HEK293 (cell line): ENCODE measurements around the gene ABCB9.

ENCODE experiments used
- EGR2 ChIP-seq: fragments of 450-650 bp; formaldehyde crosslinking; IDR thresholded peaks from 2 replicates; pipeline ENCODE4 v1.5.1; 2016; ENCODE audit warnings: low read depth, missing biosample characterization, missing genetic modification characterization
- IKZF3 ChIP-seq: fragments of 450-650 bp; IDR thresholded peaks from 2 replicates; pipeline ENCODE4 v1.5.0; 2018; ENCODE audit warnings: missing biosample characterization, mild to moderate bottlenecking, missing genetic modification characterization, moderate library complexity
- KLF1 ChIP-seq: fragments of 450-650 bp; formaldehyde crosslinking; IDR thresholded peaks from 2 replicates; pipeline ENCODE4 v1.5.1; 2016; ENCODE audit warnings: missing biosample characterization, missing genetic modification characterization
- MEIS1 ChIP-seq: sonication (generic); formaldehyde crosslinking; IDR thresholded peaks from 2 replicates; pipeline ENCODE4 v1.8.1; 2022; ENCODE audit warnings: missing genetic modification reagents, mild to moderate bottlenecking, borderline replicate concordance
- WT1 ChIP-seq: fragments of 450-650 bp; formaldehyde crosslinking; IDR thresholded peaks from 2 replicates; pipeline ENCODE4 v1.5.1; 2016; ENCODE audit warnings: missing biosample characterization, missing genetic modification characterization
- ZBTB20 ChIP-seq: fragments of 450-650 bp; formaldehyde crosslinking; IDR thresholded peaks from 2 replicates; pipeline ENCODE4 v1.5.1; 2016; ENCODE audit warnings: missing biosample characterization, missing genetic modification characterization
- ZBTB48 ChIP-seq: fragments of 450-650 bp; formaldehyde crosslinking; IDR thresholded peaks from 2 replicates; pipeline ENCODE4 v1.5.1; 2016; ENCODE audit warnings: missing biosample characterization, missing genetic modification characterization
- ZBTB7A ChIP-seq: fragments of 450-650 bp; formaldehyde crosslinking; IDR thresholded peaks from 2 replicates; pipeline ENCODE4 v1.5.1; 2016; ENCODE audit warnings: low read depth, missing biosample characterization, missing genetic modification characterization
- ZFHX2 ChIP-seq: fragments of 450-650 bp; formaldehyde crosslinking; conservative IDR thresholded peaks from 2 replicates; pipeline ENCODE4 v1.5.1; 2016; ENCODE audit warnings: missing biosample characterization, missing genetic modification characterization
- ZFP3 ChIP-seq: fragments of 450-650 bp; formaldehyde crosslinking; IDR thresholded peaks from 2 replicates; pipeline ENCODE4 v1.5.1; 2016; ENCODE audit warnings: low read depth, missing biosample characterization, missing genetic modification characterization
- ZNF112 ChIP-seq: fragments of 450-650 bp; formaldehyde crosslinking; IDR thresholded peaks from 2 replicates; pipeline ENCODE4 v1.5.0; 2017; ENCODE audit warnings: missing biosample characterization, missing genetic modification characterization
- ZNF140 ChIP-seq: fragments of 450-650 bp; formaldehyde crosslinking; IDR thresholded peaks from 2 replicates; pipeline ENCODE4 v1.5.1; 2016; ENCODE audit warnings: missing biosample characterization, missing genetic modification characterization
- ZNF302 ChIP-seq: fragments of 450-650 bp; formaldehyde crosslinking; IDR thresholded peaks from 2 replicates; pipeline ENCODE4 v1.5.1; 2016; ENCODE audit warnings: missing biosample characterization, missing genetic modification characterization, low read depth
- ZNF391 ChIP-seq: fragments of 450-650 bp; formaldehyde crosslinking; IDR thresholded peaks from 2 replicates; pipeline ENCODE4 v1.5.1; 2016; ENCODE audit warnings: low read depth, missing biosample characterization, missing genetic modification characterization, borderline replicate concordance
- ZNF394 ChIP-seq: fragments of 450-650 bp; formaldehyde crosslinking; IDR thresholded peaks from 2 replicates; pipeline ENCODE4 v1.5.1; 2016; ENCODE audit warnings: missing biosample characterization, missing genetic modification characterization, mild to moderate bottlenecking, moderate library complexity, borderline replicate concordance
- ZNF404 ChIP-seq: fragments of 450-650 bp; formaldehyde crosslinking; IDR thresholded peaks from 2 replicates; pipeline ENCODE4 v1.5.1; 2017; ENCODE audit warnings: missing biosample characterization, missing genetic modification characterization
- ZNF473 ChIP-seq: fragments of 450-650 bp; formaldehyde crosslinking; IDR thresholded peaks from 2 replicates; pipeline ENCODE4 v1.5.1; 2017; ENCODE audit warnings: missing biosample characterization, missing genetic modification characterization
- ZNF561 ChIP-seq: fragments of 450-650 bp; IDR thresholded peaks from 2 replicates; pipeline ENCODE4 v1.5.1; 2018; ENCODE audit warnings: missing biosample characterization, missing genetic modification characterization, borderline replicate concordance
- ZNF610 ChIP-seq: fragments of 450-650 bp; formaldehyde crosslinking; IDR thresholded peaks from 2 replicates; pipeline ENCODE4 v1.5.1; 2016; ENCODE audit warnings: missing biosample characterization, missing genetic modification characterization, borderline replicate concordance
- ZNF658 ChIP-seq: fragments of 450-650 bp; formaldehyde crosslinking; IDR thresholded peaks from 2 replicates; pipeline ENCODE4; 2016; ENCODE audit warnings: missing biosample characterization, missing genetic modification characterization
- ZNF843 ChIP-seq: fragments of 450-650 bp; formaldehyde crosslinking; IDR thresholded peaks from 2 replicates; pipeline ENCODE4 v1.5.1; 2016; ENCODE audit warnings: missing biosample characterization, missing genetic modification characterization
- ZXDB ChIP-seq: fragments of 450-650 bp; formaldehyde crosslinking; IDR thresholded peaks from 2 replicates; pipeline ENCODE4 v1.5.1; 2016; ENCODE audit warnings: missing biosample characterization, missing genetic modification characterization
- TF ChIP-seq, protein P1 (sequence below): fragments of 450-650 bp; formaldehyde crosslinking; IDR thresholded peaks from 2 replicates; pipeline ENCODE4 v1.5.1; 2016; ENCODE audit warnings: missing biosample characterization, missing genetic modification characterization
- TF ChIP-seq, protein P2 (sequence below): fragments of 450-650 bp; formaldehyde crosslinking; IDR thresholded peaks from 2 replicates; pipeline ENCODE4 v1.5.1; 2016; ENCODE audit warnings: missing biosample characterization, missing genetic modification characterization
- TF ChIP-seq, protein P3 (sequence below): fragments of 450-650 bp; formaldehyde crosslinking; IDR thresholded peaks from 2 replicates; pipeline ENCODE4 v1.5.1; 2016; ENCODE audit warnings: missing biosample characterization, missing genetic modification characterization
- TF ChIP-seq, protein P4 (sequence below): fragments of 450-650 bp; formaldehyde crosslinking; IDR thresholded peaks from 2 replicates; pipeline ENCODE4 v1.5.1; 2016; ENCODE audit warnings: missing biosample characterization, missing genetic modification characterization
- TF ChIP-seq, protein P5 (sequence below): fragments of 450-650 bp; formaldehyde crosslinking; IDR thresholded peaks from 2 replicates; pipeline ENCODE4 v1.5.0; 2017; ENCODE audit warnings: missing biosample characterization, missing genetic modification characterization, borderline replicate concordance

ABCB9 gene

DNA sequence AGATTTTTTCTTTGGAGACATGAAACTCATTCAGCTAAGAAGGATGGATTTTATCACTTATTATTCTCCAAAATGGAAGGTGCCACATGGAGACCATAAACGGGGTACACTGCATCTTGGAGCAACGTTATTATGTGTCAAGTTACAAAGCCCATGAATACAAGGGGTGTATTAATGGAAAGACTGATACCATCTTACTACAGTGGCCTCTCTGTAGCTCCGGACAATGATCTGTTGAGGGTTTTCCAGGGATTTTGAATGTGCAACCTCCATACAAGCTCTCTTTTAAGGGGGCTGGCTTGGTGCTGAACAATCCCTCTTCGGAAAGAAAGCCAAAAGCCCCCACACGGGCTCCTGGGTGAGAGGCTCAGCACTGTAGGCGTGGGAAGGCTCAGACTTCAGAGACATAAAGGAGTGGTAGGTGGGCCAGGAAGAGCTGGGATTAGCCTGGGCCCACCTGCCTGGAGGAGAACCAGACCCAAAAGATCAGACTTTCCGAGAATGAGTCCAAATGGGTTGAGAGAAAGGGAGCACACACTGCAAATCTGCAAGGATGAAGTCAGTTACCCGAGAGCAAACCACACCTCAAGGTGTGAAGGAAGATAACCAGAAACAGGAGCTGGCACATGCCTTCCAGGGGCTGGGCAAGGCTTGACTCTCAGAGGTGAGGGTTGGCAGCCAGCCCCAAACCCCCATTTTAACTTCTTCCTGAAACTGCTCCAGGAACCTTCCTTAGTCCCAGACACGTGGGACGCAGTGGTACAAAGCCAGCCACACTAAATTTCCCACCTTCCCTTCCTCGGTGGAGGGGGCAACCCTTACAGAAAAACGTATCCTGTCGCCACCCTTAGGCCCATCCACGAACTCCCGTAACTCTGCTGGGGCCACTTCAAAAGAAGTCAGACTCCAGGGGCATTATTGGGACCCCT, 71.8 kb downstream of the ABCB9 start (continued):
- no peak for TF ChIP-seq ZNF658 (tag by site-specific recombination)
- no peak for TF ChIP-seq ZNF140 (tag by site-specific recombination)
- no peak for TF ChIP-seq ZBTB20 (tag by site-specific recombination)
- TF ChIP-seq IKZF3 (tag by site-specific recombination) = 0 out of 2 replicates have a peak, but pooled peaks have one; percentile 25
- no peak for TF ChIP-seq ZNF561 (tag by site-specific recombination)
- TF ChIP-seq, protein P1, sequence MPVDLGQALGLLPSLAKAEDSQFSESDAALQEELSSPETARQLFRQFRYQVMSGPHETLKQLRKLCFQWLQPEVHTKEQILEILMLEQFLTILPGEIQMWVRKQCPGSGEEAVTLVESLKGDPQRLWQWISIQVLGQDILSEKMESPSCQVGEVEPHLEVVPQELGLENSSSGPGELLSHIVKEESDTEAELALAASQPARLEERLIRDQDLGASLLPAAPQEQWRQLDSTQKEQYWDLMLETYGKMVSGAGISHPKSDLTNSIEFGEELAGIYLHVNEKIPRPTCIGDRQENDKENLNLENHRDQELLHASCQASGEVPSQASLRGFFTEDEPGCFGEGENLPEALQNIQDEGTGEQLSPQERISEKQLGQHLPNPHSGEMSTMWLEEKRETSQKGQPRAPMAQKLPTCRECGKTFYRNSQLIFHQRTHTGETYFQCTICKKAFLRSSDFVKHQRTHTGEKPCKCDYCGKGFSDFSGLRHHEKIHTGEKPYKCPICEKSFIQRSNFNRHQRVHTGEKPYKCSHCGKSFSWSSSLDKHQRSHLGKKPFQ (tag by site-specific recombination) = 0 out of 2 replicates have a peak, but pooled peaks have one; percentile 26
- TF ChIP-seq, protein P2, sequence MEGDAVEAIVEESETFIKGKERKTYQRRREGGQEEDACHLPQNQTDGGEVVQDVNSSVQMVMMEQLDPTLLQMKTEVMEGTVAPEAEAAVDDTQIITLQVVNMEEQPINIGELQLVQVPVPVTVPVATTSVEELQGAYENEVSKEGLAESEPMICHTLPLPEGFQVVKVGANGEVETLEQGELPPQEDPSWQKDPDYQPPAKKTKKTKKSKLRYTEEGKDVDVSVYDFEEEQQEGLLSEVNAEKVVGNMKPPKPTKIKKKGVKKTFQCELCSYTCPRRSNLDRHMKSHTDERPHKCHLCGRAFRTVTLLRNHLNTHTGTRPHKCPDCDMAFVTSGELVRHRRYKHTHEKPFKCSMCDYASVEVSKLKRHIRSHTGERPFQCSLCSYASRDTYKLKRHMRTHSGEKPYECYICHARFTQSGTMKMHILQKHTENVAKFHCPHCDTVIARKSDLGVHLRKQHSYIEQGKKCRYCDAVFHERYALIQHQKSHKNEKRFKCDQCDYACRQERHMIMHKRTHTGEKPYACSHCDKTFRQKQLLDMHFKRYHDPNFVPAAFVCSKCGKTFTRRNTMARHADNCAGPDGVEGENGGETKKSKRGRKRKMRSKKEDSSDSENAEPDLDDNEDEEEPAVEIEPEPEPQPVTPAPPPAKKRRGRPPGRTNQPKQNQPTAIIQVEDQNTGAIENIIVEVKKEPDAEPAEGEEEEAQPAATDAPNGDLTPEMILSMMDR (tag by site-specific recombination) = peak; percentile 30; the same call in 1 of the 2 replicates
- TF ChIP-seq ZNF394 = no peak
- no peak for TF ChIP-seq MEIS1 (CRISPR knock-in tag)
- TF ChIP-seq ZNF391 (tag by site-specific recombination) = no peak
- TF ChIP-seq ZNF843 (tag by site-specific recombination) = no peak
- no peak for TF ChIP-seq ZNF404 (tag by site-specific recombination)
- TF ChIP-seq ZNF473 = no peak
- peak; percentile 67 for TF ChIP-seq ZXDB (tag by site-specific recombination)
- no peak for TF ChIP-seq ZNF302 (tag by site-specific recombination)
- peak; percentile 49; the same call in 1 of the 2 replicates for TF ChIP-seq ZFHX2
- TF ChIP-seq, protein P3, sequence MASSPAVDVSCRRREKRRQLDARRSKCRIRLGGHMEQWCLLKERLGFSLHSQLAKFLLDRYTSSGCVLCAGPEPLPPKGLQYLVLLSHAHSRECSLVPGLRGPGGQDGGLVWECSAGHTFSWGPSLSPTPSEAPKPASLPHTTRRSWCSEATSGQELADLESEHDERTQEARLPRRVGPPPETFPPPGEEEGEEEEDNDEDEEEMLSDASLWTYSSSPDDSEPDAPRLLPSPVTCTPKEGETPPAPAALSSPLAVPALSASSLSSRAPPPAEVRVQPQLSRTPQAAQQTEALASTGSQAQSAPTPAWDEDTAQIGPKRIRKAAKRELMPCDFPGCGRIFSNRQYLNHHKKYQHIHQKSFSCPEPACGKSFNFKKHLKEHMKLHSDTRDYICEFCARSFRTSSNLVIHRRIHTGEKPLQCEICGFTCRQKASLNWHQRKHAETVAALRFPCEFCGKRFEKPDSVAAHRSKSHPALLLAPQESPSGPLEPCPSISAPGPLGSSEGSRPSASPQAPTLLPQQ (tag by site-specific recombination) = peak; percentile 51; the same call in 1 of the 2 replicates
- TF ChIP-seq, protein P4, sequence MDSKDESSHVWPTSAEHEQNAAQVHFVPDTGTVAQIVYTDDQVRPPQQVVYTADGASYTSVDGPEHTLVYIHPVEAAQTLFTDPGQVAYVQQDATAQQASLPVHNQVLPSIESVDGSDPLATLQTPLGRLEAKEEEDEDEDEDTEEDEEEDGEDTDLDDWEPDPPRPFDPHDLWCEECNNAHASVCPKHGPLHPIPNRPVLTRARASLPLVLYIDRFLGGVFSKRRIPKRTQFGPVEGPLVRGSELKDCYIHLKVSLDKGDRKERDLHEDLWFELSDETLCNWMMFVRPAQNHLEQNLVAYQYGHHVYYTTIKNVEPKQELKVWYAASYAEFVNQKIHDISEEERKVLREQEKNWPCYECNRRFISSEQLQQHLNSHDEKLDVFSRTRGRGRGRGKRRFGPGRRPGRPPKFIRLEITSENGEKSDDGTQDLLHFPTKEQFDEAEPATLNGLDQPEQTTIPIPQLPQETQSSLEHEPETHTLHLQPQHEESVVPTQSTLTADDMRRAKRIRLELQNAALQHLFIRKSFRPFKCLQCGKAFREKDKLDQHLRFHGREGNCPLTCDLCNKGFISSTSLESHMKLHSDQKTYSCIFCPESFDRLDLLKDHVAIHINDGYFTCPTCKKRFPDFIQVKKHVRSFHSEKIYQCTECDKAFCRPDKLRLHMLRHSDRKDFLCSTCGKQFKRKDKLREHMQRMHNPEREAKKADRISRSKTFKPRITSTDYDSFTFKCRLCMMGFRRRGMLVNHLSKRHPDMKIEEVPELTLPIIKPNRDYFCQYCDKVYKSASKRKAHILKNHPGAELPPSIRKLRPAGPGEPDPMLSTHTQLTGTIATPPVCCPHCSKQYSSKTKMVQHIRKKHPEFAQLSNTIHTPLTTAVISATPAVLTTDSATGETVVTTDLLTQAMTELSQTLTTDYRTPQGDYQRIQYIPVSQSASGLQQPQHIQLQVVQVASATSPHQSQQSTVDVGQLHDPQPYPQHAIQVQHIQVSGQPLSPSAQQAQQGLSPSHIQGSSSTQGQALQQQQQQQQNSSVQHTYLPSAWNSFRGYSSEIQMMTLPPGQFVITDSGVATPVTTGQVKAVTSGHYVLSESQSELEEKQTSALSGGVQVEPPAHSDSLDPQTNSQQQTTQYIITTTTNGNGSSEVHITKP (tag by site-specific recombination) = peak; percentile 88
- no peak for TF ChIP-seq ZNF610 (tag by site-specific recombination)
- peak; percentile 68; the same call in 1 of the 2 replicates for TF ChIP-seq EGR2 (tag by site-specific recombination)
- no peak for TF ChIP-seq WT1 (tag by site-specific recombination)
- TF ChIP-seq, protein P5, sequence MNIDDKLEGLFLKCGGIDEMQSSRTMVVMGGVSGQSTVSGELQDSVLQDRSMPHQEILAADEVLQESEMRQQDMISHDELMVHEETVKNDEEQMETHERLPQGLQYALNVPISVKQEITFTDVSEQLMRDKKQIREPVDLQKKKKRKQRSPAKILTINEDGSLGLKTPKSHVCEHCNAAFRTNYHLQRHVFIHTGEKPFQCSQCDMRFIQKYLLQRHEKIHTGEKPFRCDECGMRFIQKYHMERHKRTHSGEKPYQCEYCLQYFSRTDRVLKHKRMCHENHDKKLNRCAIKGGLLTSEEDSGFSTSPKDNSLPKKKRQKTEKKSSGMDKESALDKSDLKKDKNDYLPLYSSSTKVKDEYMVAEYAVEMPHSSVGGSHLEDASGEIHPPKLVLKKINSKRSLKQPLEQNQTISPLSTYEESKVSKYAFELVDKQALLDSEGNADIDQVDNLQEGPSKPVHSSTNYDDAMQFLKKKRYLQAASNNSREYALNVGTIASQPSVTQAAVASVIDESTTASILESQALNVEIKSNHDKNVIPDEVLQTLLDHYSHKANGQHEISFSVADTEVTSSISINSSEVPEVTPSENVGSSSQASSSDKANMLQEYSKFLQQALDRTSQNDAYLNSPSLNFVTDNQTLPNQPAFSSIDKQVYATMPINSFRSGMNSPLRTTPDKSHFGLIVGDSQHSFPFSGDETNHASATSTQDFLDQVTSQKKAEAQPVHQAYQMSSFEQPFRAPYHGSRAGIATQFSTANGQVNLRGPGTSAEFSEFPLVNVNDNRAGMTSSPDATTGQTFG (tag by site-specific recombination) = no peak
- TF ChIP-seq KLF1 (tag by site-specific recombination) = peak; percentile 56
- TF ChIP-seq ZNF112 = no peak
- no peak for TF ChIP-seq ZBTB7A (tag by site-specific recombination)
- no peak for TF ChIP-seq ZFP3 (tag by site-specific recombination)
- peak; percentile 21; the same call in 1 of the 2 replicates for TF ChIP-seq ZBTB48 (tag by site-specific recombination)
